AG04449 (cell line): Measurements from ENCODE around the gene METTL16.

Experiments
- CTCF ChIA-PET: fragments of 350-600 bp; formaldehyde crosslinking; extraction: SDS; loops from one replicate; lab custom pipeline; 2021; ENCODE audit warnings: antibody characterized with exemption; lab: Yijun Ruan, JAX
- POLR2A ChIA-PET: fragments of 400-600, 350-600 bp; formaldehyde crosslinking; extraction: SDS; loops from one replicate; lab custom pipeline; 2020; ENCODE audit warnings: antibody characterized with exemption, inconsistent platforms; lab: Yijun Ruan, JAX
- DNase-seq: peaks from one replicate; pipeline ENCODE4 v3.0.0-alpha.2; 2010; ENCODE audit warnings: low read depth, low spot score
- H3K4me3 ChIP-seq: 2 replicates; pipeline ENCODE4 v1.5.1; 2011; ENCODE audit warnings: low read depth, mild to moderate bottlenecking, control low read depth, low read length
- TF ChIP-seq, protein P1 (sequence below): IDR thresholded peaks from one replicate; pipeline ENCODE4 v1.5.1; 2011; ENCODE audit warnings: mild to moderate bottlenecking, moderate library complexity, low read length, control low read depth, inconsistent platforms; ENCODE audit not compliant: insufficient read depth; ENCODE audit errors: missing control alignments

The METTL16 gene

DNA sequence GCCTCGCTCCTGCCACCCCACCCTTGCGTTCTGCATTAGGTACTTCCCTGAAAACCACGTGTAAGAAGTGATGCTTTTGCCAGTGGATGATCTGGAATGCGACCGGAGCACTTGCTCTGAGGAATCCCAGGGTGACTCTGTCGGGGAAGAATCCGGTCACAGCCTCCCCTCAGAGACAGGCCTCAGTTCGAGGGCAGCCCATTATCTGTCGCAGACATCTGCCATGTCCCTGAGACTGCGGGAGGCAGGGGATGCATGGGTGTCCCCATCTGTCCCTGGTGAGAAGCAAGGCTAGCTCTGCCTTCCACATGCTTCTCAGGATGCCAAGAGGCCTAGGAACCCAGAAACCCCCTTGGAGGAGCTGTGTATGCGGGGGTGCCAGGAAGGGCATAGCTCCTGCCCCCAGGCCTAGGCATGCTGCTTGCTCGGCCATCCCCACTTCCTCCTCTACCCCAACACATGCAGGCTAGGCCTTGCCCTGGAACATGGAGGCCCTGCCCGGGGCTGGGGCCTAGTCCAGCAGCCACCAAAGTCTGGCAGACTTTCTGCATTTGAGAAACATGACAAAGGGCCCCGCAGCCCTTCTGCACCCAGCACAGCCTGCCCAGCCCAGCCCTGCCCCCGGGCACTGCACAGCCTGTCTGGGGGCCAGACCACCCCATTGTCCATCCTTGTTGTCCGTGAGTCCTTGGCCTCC is 131.3 kb downstream of the METTL16 start:
- TF ChIP-seq, protein P1, sequence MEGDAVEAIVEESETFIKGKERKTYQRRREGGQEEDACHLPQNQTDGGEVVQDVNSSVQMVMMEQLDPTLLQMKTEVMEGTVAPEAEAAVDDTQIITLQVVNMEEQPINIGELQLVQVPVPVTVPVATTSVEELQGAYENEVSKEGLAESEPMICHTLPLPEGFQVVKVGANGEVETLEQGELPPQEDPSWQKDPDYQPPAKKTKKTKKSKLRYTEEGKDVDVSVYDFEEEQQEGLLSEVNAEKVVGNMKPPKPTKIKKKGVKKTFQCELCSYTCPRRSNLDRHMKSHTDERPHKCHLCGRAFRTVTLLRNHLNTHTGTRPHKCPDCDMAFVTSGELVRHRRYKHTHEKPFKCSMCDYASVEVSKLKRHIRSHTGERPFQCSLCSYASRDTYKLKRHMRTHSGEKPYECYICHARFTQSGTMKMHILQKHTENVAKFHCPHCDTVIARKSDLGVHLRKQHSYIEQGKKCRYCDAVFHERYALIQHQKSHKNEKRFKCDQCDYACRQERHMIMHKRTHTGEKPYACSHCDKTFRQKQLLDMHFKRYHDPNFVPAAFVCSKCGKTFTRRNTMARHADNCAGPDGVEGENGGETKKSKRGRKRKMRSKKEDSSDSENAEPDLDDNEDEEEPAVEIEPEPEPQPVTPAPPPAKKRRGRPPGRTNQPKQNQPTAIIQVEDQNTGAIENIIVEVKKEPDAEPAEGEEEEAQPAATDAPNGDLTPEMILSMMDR: no peak
- no peak overlapping the region for H3K4me3 ChIP-seq
- DNase-seq: no peak
- POLR2A ChIA-PET: no interaction called here
- CTCF ChIA-PET: interaction anchor here (0.5 to 11.8 kb wide), 9 partner anchors 11 to 53 kb away, joined by 3 to 871 read pairs (median 13); partner anchors contain the start of gene TSR1

DNA sequence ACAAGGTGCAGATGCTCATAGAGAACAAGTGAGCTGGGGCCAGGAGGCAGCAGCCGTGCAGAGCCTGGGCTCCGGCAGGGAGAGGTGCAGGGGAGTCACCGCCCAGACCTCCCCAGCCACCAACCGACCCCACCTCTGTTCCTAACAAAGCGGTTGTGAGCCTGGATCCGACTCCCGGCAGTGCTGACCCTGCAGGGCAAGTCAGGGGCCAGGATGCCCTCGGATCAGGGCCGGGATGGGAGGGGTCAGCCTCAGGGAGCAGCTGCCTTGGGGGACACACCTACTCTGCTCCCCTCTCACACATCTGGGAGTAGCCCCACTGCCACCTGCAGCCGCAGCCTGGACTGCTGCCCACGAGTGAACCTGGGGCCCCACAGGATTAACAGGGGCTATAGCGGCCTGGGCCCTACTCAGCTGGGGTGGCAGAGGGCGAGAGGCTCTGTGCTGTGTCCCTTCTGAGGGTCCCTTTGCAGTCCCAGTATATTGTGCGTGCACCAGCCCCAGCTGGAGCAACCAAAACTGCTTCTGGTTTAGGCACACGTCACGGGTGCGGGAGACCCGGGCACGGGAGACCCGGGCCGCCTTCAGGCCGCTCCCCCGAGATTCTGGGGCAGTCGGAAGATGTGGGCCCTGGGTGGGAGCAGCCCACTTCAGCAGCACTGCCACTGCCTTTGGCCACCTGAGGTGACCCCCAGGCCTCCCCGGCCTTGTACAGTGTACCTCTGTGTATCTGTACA is 132.0 kb downstream of the METTL16 start:
- CTCF ChIA-PET: interaction anchor here (0.5 to 11.8 kb wide), 6 partner anchors 10 to 54 kb away, joined by 3 to 871 read pairs (median 43); no protein-coding TSS in a partner anchor
- no peak overlapping the region for H3K4me3 ChIP-seq
- no peak for DNase-seq
- POLR2A ChIA-PET: no interaction called here
- TF ChIP-seq, protein P1: no peak

DNA sequence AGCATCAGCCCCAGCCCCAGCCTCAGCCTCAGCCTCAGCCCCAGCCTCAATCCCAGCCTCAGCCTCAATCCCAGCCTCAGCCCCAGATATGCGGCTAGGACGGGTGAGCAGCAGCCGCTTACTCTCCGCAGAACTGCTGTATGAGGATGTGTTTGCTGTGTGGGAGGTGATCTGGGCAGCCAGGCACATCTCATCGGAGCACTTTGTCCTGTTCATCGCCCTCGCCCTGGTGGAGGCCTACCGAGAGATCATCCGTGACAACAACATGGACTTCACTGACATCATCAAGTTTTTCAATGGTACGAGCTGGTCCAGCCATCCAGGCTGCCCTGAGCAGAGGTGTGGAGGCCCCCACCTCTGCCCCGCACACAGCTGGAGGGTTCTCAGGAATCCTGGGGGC is 132.8 kb downstream of the METTL16 start:
- CTCF ChIA-PET: interaction anchor here (6.2 to 11.8 kb wide), 3 partner anchors 9 to 35 kb away, joined by 63 to 871 read pairs (median 91); no protein-coding TSS in a partner anchor
- no peak for DNase-seq
- TF ChIP-seq, protein P1: no peak
- POLR2A ChIA-PET: no interaction called here
- H3K4me3 ChIP-seq: no peak overlapping the region

DNA sequence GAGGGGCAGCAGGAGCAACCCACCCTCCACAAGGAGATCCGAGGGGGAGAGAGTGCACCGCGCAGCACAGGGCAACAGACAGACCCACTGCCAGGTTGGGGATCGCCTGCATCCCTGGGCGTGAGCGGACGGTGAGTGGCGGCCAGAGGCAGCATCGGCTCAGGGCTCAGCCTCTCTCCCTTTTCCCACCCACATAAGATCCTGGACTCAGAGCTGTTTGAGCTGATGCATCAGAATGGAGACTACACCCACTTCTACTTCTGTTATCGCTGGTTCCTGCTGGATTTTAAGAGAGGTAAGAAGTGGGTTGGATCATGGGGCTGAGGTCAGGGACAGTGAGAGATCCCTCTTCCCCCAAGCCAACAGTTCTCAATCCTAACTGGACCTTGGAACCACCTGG is 134.0 kb downstream of the METTL16 start:
- TF ChIP-seq, protein P1: no peak
- no peak for DNase-seq
- CTCF ChIA-PET: interaction anchor here (11.8 kb wide), 1 partner anchor 36 kb away, joined by 871 read pairs; no protein-coding TSS in a partner anchor
- H3K4me3 ChIP-seq: no peak overlapping the region
- POLR2A ChIA-PET: no interaction called here

DNA sequence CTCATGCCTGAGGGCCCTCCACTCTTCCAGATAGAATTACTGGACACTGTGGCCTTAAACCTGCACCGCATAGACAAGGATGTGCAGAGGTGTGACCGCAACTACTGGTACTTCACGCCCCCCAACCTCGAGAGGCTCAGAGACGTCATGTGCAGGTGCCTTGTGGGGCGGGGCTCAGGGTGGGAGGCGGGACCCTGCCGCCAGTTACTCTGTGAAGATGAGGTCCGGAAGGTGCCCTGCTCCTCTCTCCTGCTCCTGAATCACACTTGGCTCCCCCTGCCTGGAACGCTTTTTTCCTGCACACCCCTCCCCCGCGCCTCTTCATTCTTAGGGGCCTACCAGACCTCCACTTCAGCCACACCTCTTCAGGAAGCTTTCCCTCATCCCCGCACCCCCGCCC is 135.6 kb downstream of the METTL16 start:
- no peak overlapping the region for H3K4me3 ChIP-seq
- ChIA-PET POLR2A (no interaction called here), CTCF (interaction anchor here (1.2 to 9.8 kb wide), 2 partner anchors 8 to 41 kb away, joined by 4 to 74 read pairs; no protein-coding TSS in a partner anchor)
- TF ChIP-seq, protein P1: no peak
- no peak for DNase-seq

DNA sequence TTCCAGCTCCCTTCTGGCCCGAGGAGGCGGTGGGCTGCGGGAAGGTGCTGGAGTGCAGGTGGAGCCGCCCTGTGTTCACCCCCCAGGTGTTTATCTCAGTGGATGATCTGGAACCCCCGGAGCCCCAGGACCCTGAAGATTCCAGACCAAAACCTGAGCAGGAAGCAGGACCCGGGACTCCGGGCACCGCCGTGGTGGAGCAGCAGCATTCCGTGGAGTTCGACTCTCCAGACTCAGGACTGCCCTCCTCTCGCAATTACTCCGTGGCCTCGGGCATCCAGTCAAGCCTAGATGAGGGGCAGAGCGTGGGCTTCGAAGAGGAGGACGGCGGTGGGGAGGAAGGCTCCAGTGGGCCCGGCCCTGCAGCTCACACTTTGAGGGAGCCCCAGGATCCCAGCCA is 136.3 kb downstream of the METTL16 start:
- POLR2A ChIA-PET: no interaction called here
- H3K4me3 ChIP-seq: no peak overlapping the region
- TF ChIP-seq, protein P1: no peak
- CTCF ChIA-PET: interaction anchor here (9.8 kb wide), 1 partner anchor 42 kb away, joined by 74 read pairs; no protein-coding TSS in a partner anchor
- DNase-seq: no peak
